GM19372 (cell line): Measurements from ENCODE around the gene SKI.

Experiments used
- ATAC-seq: cut with Tn5 transposase; IDR thresholded peaks from one replicate; pipeline ENCODE4 v1.9.1; 2021; ENCODE audit warnings: mild to moderate bottlenecking, low read depth, moderate library complexity; ENCODE audit not compliant: unreplicated experiment

The SKI gene

DNA sequence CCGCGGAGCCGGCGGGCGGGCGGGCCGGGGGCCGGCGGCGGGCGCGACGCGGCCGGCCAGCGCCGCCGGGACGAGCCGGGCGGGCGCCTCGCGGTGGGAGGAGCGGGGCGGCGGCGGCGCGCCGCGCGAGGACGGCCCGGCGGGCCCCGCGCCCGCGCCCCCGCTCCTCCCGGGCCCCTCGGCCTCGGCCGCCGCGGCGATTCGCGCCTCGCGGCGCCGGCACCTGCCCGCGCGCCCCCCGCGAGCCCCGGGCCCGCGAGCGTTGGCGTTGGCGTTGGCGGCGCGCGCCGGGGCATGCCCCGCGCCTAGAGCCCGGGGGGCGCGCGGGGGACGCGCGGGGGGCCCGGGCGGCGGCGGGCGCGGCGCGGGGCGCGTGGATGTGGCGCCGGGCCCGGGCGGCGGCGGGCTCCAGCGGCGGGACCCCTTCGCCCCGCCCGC lies at the start of gene SKI:
Gene SKI, plus strand, starts transcription at position 163 of the 438 bp plus-strand sequence. CDS start 448 bp downstream, outside the sequence.
- no peak for ATAC-seq

- no peak for ATAC-seq
Measured at GRCh38 chr1:2178875-2179274, 49.2 kb upstream of the SKI start.

GRCh38 chr1:2179283-2180013 lies 48.7 kb upstream of the SKI start:
- no peak for ATAC-seq

GRCh38 chr1:2180297-2181245 lies 47.5 kb upstream of the SKI start:
- ATAC-seq, result no peak

DNA sequence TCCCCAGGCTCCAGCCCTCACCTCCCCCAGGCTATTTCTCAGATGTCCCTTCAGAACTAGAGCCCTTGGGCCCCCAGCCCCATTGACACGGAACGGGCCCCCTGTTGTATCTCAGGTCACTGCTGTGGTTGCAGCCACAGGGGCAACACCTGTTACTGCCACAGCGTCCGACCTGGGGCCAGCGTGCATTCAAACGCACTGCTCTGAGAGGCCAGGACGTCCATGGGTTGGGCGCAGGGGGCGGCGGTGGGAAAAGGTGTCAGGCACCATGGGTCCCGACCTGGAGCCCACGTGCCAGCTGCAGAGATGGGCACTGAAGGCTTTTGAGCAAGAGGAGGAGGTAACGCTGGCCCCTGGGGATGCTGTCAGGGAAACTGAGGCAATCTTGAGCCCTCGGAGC lies 46.8 kb upstream of the SKI start:
- ATAC-seq, result no peak

DNA sequence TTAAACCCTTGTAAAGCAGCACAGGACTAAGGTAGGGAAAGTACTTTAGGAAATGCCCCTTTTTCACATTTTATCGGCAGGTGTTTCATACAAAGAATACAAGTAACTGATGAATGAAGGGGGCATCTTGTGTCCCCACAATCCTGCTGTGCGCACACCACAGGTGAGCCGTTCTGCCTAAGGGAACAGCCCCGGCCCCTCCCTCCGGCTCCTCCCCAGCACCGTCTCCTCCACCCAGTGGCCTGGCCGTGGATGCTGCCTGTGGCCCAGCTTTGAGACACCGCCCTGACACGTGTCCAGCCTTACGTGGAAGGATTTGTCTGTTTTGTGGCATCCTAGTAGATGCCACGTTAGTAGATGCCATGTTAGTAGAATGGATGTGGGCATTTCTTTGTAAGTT lies 46.4 kb upstream of the SKI start:
- no peak for ATAC-seq

- ATAC-seq, result no peak
Measured at GRCh38 chr1:2182376-2182775, 45.7 kb upstream of the SKI start.

DNA sequence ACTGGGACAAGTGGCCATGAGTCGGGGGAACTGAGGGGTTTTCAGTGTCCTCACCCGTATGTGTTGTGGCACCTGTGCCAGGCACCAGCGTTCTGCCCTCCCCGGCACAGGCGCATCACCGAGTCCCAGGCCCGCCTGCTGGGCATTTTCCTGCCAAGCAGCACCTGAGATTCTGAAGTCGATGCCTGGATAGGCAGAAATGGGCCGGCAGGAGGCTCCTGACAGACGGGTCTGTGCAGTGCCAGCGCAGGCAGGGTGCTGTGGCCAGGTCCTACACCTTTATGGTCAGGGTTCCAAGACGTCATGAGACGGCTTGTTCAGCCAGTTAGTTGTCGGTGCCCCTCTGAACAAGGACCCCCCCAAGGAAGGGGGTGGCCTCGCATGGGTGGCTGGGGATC lies 44.2 kb upstream of the SKI start:
- ATAC-seq, result no peak

DNA sequence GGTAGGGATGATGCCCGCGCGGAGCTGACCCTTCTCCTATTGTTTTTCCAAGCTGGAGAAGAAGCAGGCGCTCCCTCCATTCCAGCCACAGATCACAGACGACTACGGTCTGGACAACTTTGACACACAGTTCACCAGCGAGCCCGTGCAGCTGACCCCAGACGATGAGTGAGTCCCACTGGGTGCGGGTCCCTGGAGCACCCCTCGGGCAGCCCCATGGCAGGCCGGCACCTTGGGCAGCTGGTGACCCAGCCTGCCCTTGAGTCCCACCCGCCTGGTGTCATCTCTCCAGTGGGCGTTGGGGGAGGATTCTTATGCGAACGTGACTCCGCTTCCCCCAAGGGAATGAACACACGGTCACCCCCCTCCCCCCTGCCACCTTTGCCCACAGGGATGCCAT lies 43.6 kb upstream of the SKI start:
- no peak for ATAC-seq

DNA sequence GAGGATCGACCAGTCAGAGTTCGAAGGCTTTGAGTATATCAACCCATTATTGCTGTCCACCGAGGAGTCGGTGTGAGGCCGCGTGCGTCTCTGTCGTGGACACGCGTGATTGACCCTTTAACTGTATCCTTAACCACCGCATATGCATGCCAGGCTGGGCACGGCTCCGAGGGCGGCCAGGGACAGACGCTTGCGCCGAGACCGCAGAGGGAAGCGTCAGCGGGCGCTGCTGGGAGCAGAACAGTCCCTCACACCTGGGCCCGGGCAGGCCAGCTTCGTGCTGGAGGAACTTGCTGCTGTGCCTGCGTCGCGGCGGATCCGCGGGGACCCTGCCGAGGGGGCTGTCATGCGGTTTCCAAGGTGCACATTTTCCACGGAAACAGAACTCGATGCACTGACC lies 43.2 kb upstream of the SKI start:
- no peak for ATAC-seq

- ATAC-seq, result no peak
Measured at GRCh38 chr1:2185880-2186855, 42.0 kb upstream of the SKI start.

- ATAC-seq, result no peak
Measured at GRCh38 chr1:2186901-2187300, 41.2 kb upstream of the SKI start.

GRCh38 chr1:2187619-2188018 lies 40.5 kb upstream of the SKI start:
- no peak for ATAC-seq

DNA sequence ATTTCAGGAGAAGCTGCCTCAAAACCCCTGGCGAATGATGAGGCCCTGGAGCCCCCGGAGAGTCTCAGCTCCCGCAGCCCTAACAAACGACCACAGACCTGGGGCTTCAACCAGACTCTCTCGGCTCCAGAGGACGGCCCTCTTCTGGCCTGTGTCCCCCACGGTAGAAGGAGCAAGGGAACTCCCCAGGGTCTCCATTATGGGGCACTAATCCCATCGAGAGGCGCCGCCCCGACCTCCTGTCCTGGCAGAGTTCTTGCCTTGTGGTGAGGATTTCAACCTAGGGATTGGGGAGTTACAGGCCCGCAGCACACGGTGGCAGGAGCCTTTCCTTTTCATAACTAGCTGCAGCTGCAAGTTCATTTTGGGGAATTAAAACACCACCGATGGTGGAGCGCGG lies 39.8 kb upstream of the SKI start:
- ATAC-seq, result no peak

DNA sequence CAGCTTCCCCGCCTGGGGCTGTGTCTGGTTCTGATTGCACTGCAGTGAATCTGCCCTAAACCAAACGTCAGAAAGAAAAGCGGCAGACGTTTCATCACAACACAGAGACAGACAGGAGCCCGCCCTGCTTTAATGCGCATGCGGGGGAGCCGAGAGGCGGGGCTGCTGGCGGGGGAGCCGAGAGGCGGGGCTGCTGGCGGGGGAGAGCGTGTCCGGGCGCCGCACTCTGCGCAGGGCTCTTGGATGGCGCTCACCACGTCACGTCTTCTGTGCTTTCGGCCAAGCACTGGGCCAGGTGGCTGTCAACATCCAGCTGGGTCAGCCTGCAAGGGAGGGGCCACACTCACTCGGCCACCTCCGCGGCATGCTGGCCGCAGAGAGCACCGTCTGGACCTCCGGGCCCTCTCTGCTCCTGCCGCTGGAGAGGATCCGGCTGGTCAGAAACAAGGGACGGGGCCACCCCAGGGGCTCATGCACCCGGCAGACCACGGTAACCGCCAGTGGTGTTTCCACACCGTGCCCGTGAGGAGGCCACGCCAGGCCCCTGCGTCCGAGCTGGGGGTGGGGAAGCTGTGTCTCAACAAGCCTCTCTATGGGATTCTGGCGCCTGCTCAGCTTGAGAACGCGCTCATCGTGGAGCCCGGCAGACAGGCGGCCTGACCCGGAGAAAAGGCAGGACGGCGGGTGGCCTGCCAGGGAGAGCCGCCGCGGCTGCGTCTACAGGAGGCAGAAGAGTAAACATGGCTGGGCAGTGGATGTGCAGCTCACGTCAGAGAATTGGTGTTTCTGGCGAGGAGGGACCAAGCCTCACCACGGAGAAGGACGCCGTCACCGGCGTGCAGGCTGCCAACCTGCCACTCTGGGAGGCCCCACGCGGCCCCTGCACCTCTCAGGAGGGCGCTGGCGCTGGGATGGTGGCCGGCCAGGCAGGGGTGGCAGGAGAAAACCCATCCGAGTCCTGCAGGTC lies 38.4 kb upstream of the SKI start:
- peak; percentile 70 for ATAC-seq

GRCh38 chr1:2190491-2190976 lies 37.6 kb upstream of the SKI start:
- ATAC-seq, result no peak

GRCh38 chr1:2192031-2192995 lies 35.8 kb upstream of the SKI start:
- ATAC-seq, result no peak
